Fibroblast of lung (primary cell): ENCODE data around the gene ELMOD3. TPM values are rescaled to one million over a fixed set of nuclear protein-coding genes. Genes with fewer than 3 reads are reported as not detected.
A peak's percentile ranks its signal among the peaks of the same experiment; 100 is the strongest.

ENCODE experiments used
- DNase-seq, 2 donors: peaks; one replicate each; pipeline versions ENCODE4 v3.0.0 to v3.0.0-alpha.2; 2010; ENCODE audit warnings: low read depth in 2 of 2
- H2AFZ ChIP-seq: 2 replicates; pipeline ENCODE4 v1.5.1; 2012; ENCODE audit warnings: low read length, control low read depth, inconsistent platforms
- H3K27ac ChIP-seq: 2 replicates; pipeline ENCODE4 v1.5.1; 2011; ENCODE audit warnings: low read length, control low read depth; ENCODE audit not compliant: insufficient read depth
- H3K27me3 ChIP-seq: 2 replicates; pipeline ENCODE4 v1.5.1; 2011; ENCODE audit warnings: mild to moderate bottlenecking, low read length; ENCODE audit not compliant: control insufficient read depth, insufficient read depth
- H3K36me3 ChIP-seq: 2 replicates; pipeline ENCODE4 v1.5.1; 2011; ENCODE audit warnings: low read length; ENCODE audit not compliant: control insufficient read depth, insufficient read depth
- H3K4me1 ChIP-seq: 2 replicates; pipeline ENCODE4 v1.5.1; 2011; ENCODE audit warnings: low read length; ENCODE audit not compliant: control insufficient read depth, insufficient read depth; ENCODE audit errors: extremely low read depth
- H3K4me2 ChIP-seq: 2 replicates; pipeline ENCODE4 v1.5.1; 2011; ENCODE audit warnings: low read length, control low read depth; ENCODE audit not compliant: insufficient read depth; ENCODE audit errors: extremely low read depth
- H3K4me3 ChIP-seq, 4 experiments: fragments of 200-600 bp in 1 of 4; sonication (generic) in 1 of 4; replicated peaks in 1 of 4; 2 replicates each; pipeline ENCODE4 v1.5.1; 2011 to 2016; ENCODE audit warnings: low read length in 4 of 4, low read depth in 3 of 4, mild to moderate bottlenecking in 3 of 4, control low read depth in 2 of 4, inconsistent platforms in 1 of 4, mixed read lengths in 1 of 4; ENCODE audit not compliant: insufficient read depth in 1 of 4; ENCODE audit errors: control extremely low read depth in 1 of 4
- H3K79me2 ChIP-seq: 2 replicates; pipeline ENCODE4 v1.5.1; 2012; ENCODE audit warnings: mild to moderate bottlenecking, low read length, inconsistent platforms; ENCODE audit not compliant: control insufficient read depth, insufficient read depth
- H3K9ac ChIP-seq: 2 replicates; pipeline ENCODE4 v1.5.1; 2011; ENCODE audit warnings: mild to moderate bottlenecking, low read length, control low read depth; ENCODE audit not compliant: insufficient read depth
- H3K9me3 ChIP-seq: 2 replicates; pipeline ENCODE4 v1.5.1; 2012; ENCODE audit warnings: low read depth, low read length; ENCODE audit not compliant: control insufficient read depth, insufficient read depth
- H4K20me1 ChIP-seq: 2 replicates; pipeline ENCODE4 v1.5.1; 2011; ENCODE audit warnings: low read length; ENCODE audit not compliant: control insufficient read depth, insufficient read depth; ENCODE audit errors: extremely low read depth
- EZH2 ChIP-seq: IDR thresholded peaks from 2 replicates; pipeline ENCODE4 v1.5.1; 2012; ENCODE audit warnings: low read length, control low read depth, mild to moderate bottlenecking; ENCODE audit errors: missing control alignments
- polyA plus RNA-seq, 2 donors: library from polyadenylated mRNA; depleted of rRNA in 1 of 2; stranded (reverse) in 1 of 2; unstranded in 1 of 2; fragments of >200 nt; gene quantifications; 2 replicates each; pipeline ENCODE4 v1.2.1, GENCODE V29; 2011 to 2012; ENCODE audit warnings: missing spikeins in 1 of 2
- total RNA-seq: library from RNA; depleted of rRNA; stranded (reverse); fragments of >200 nt; gene quantifications from 2 replicates; pipeline ENCODE4 v1.2.1, GENCODE V29; 2014
- TF ChIP-seq, protein P1 (sequence below), 2 donors: IDR thresholded peaks in 1 of 2; conservative IDR thresholded peaks in 1 of 2; 1 replicate in 1 of 2; 2 replicates in 1 of 2; pipeline ENCODE4 v1.5.1; 2011 to 2012; ENCODE audit warnings: low read length in 2 of 2, control low read depth in 1 of 2, inconsistent platforms in 1 of 2, low read depth in 1 of 2, mild to moderate bottlenecking in 1 of 2

The ELMOD3 gene
- total and polyA plus RNA-seq, 2 donors (not counting 1 experiment from before 2014, with no cell fraction given), result 13.0 to 27.9 TPM

DNA sequence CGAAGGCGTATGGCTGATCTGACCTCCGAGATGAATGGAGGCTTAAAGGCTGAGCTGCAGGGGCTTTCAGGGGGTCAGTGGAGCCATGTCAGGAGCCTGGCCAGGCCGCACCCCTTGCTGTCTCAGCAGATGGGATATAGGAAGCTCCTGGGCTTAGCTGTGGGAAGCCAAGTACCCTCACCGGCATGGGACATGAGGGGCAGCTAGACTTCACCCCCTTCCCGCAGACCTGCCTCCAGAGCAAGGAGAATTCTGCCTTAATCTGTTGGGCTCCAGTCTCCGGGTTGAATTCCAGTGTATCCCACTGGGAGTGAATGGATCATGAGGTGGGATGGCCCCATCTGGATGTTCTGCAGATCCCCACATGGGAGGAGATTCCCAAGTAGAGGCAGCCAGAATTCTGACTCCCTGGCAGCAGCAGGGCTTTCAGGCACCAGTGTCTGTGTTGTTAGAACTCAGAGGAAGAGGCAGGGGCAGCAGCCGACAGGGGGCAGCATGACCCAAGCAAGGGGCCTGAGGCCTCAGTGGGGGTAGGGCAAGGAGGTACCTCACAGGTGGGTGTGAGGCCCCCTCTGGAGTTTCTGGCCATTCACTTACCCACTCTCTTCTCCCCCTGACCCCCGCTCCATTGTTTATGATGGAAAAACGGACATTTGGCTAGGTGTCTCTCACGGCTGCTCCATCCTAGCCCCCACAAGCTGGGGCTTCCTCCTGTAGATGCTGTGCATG, 36.5 kb downstream of the ELMOD3 start:
- Histone ChIP-seq H3K27ac (no peak overlapping the region), H4K20me1 (no peaks in the 10 kb centered on the region), H3K4me1 (peaks cover 8% of the 10 kb centered on the region), H2AFZ (no peak overlapping the region), H3K79me2 (no peaks in the 10 kb centered on the region), H3K36me3 (peaks cover 6% of the 10 kb centered on the region), H3K27me3 (no peaks in the 10 kb centered on the region), H3K4me2 (no peak overlapping the region), H3K9me3 (no peaks in the 10 kb centered on the region), H3K9ac (no peak overlapping the region), H3K4me3 (no peak overlapping the region)
- no peak for TF ChIP-seq EZH2
- TF ChIP-seq, protein P1, sequence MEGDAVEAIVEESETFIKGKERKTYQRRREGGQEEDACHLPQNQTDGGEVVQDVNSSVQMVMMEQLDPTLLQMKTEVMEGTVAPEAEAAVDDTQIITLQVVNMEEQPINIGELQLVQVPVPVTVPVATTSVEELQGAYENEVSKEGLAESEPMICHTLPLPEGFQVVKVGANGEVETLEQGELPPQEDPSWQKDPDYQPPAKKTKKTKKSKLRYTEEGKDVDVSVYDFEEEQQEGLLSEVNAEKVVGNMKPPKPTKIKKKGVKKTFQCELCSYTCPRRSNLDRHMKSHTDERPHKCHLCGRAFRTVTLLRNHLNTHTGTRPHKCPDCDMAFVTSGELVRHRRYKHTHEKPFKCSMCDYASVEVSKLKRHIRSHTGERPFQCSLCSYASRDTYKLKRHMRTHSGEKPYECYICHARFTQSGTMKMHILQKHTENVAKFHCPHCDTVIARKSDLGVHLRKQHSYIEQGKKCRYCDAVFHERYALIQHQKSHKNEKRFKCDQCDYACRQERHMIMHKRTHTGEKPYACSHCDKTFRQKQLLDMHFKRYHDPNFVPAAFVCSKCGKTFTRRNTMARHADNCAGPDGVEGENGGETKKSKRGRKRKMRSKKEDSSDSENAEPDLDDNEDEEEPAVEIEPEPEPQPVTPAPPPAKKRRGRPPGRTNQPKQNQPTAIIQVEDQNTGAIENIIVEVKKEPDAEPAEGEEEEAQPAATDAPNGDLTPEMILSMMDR (conservative IDR thresholded peaks at IDR 0.05 in 1 of 2, IDR thresholded peaks at IDR 0.05 in 1 of 2; ENCODE audit: low read depth in 1 of 2, low read length in 2 of 2), result peak; percentile 55 to 72
- peak; percentile 16 to 30 for DNase-seq

DNA sequence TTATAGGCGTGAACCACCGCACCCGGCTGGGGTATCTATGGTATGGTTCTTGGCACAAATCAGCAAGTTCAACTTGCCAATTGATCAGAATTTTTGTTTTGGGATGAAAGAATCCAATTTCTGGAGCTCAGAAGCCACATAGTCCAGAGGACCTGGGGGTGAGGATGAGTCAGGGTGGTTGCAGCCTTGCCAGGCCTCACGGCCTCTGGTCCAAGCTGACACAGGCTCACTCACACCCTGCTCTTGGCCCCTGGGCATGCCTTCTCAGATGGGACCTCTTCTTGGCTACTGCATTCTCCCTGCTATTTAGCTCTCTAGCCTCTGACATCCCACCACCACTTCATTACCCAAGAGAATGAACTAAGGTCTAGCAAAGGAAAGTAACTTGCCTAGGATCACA, 39.3 kb downstream of the ELMOD3 start:
- Histone ChIP-seq H3K27ac (no peak overlapping the region), H3K27me3 (no peaks in the 10 kb centered on the region)

DNA sequence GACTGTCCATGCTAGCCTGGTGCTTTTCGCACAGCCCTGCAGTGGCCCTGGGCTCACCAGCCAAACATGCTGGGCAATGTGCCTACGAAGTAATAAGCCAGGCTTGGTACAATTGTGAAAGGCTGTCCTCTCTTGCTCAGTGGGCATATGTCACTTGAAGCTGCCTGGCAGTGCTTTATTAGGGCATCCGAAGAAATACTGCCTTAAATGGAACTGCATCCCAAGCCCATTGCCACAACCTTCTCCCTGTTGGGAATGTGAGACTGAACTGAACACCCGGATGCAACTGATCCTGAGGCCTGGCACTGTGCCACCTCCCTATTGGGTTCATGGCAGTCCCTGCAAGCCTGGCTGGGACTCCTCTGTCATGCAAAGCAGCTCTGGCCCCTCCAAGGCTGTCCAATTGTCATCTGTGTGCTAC, 39.7 kb downstream of the ELMOD3 start:
- Histone ChIP-seq H3K79me2 (no peaks in the 10 kb centered on the region), H3K4me2 (no peak overlapping the region), H3K27ac (no peak overlapping the region), H3K27me3 (no peaks in the 10 kb centered on the region), H3K9me3 (no peaks in the 10 kb centered on the region), H3K9ac (no peak overlapping the region), H2AFZ (no peak overlapping the region), H3K4me3 (no peak overlapping the region), H4K20me1 (no peaks in the 10 kb centered on the region), H3K36me3 (peaks cover 4% of the 10 kb centered on the region), H3K4me1 (peaks cover 8% of the 10 kb centered on the region)
- DNase-seq, result no peak
- no peak for TF ChIP-seq EZH2
- TF ChIP-seq, protein P1 (conservative IDR thresholded peaks at IDR 0.05 in 1 of 2, IDR thresholded peaks at IDR 0.05 in 1 of 2; ENCODE audit: low read depth in 1 of 2, low read length in 2 of 2), result no peak

More for the DNA sequence above, 39.3 kb downstream of the ELMOD3 start:
- Histone ChIP-seq H3K4me3 (no peak overlapping the region), H3K4me1 (peaks cover 8% of the 10 kb centered on the region), H3K9ac (no peak overlapping the region), H3K36me3 (peaks cover 4% of the 10 kb centered on the region), H3K9me3 (no peaks in the 10 kb centered on the region), H2AFZ (no peak overlapping the region), H3K79me2 (no peaks in the 10 kb centered on the region), H4K20me1 (no peaks in the 10 kb centered on the region), H3K4me2 (no peak overlapping the region)
- DNase-seq, result peak in 1 of 2 donors; percentile 48
- TF ChIP-seq EZH2, result no peak
- TF ChIP-seq, protein P1 (conservative IDR thresholded peaks at IDR 0.05 in 1 of 2, IDR thresholded peaks at IDR 0.05 in 1 of 2; ENCODE audit: low read depth in 1 of 2, low read length in 2 of 2), result no peak
